ENCODE results near the gene B4GALT6.

Gene B4GALT6

DNA sequence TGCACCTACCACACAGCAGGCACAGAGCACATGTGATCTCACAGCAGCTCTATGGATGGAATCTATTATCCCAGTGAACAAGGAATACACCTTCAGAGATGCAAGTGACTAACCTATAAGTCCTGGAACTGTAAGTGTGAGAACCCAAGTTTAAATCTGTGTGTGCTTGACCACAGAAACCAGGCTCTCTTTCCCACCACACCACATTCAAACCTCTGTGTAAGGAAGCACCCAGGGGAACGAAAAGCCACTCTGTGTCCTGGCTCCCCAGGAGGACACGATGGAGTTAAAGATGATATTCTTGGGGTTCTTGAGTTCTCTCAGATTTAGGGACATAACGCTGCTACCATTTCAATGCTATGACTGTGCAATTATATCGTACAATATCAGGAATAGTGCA is 53.8 kb downstream of the B4GALT6 start:
- DNase-seq = no peak

DNA sequence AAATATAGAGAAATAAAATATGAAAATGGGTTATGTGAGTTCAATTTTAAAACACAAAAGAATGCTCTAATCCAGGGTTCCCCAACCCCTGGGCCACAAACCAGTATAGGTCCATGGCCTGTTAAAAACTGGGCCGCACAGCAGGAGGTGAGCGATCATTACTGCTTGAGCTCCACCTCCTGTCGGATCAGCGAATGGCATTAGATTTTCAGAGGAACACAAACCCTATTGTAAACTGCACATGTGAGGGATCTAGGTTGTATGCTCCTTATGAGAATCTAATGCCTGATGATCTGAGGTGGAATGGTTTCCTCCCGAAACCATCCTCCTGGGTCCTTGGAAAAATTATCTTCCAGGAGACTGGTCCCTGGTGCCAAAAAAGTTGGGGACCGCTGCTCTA is 58.0 kb downstream of the B4GALT6 start:
- no peak for DNase-seq

GRCh38 chr18:31624892-31625640 is 59.3 kb downstream of the B4GALT6 start:
- DNase-seq = no peak

DNA sequence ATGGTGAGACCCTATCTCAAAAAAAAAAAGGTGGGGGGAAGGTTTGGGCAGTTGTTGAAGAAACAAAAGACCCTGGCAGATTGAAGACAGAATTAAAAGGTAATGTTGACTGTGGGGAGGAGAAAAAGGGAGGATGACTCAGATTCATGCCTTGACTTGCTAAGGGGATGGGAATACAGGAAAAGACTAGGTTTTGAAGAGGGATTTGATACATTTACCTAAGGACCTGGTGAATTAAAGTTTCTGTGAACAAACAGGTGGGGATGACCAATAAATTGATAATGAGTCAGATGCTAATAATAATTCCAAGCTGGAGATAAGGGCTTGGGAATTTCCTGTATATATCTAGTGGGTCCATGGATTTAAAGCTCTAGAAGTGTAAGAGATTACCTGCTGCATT is 65.1 kb downstream of the B4GALT6 start:
- no peak for DNase-seq

- no peak for DNase-seq
These were observed 65.6 kb downstream of the B4GALT6 start for GRCh38 chr18:31618801-31619200.

GRCh38 chr18:31617031-31617717 is 67.2 kb downstream of the B4GALT6 start:
- DNase-seq = no peak

DNA sequence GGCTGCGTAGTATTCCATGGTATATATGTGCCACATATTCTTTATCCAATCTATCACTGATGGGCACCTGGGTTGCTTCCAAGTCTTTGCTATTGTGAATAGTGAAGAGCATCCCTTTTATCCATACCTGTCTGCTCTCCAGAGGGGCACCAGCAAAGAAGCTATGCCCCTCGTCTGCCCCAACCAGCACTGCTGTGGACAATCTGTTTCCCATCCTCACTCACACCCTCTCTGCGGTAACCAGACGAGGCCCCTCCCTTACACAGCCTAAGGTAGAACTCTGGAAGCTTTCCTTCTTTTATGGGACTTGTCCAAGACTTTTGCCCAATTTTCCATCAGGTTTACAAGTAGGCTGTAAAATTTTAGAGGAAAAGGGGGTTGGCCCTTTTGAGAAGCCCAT is 67.8 kb downstream of the B4GALT6 start:
- no peak for DNase-seq

GRCh38 chr18:31614044-31614443 is 70.3 kb downstream of the B4GALT6 start:
- DNase-seq = no peak

GRCh38 chr18:31612124-31612523 is 72.3 kb downstream of the B4GALT6 start:
- no peak for DNase-seq

DNA sequence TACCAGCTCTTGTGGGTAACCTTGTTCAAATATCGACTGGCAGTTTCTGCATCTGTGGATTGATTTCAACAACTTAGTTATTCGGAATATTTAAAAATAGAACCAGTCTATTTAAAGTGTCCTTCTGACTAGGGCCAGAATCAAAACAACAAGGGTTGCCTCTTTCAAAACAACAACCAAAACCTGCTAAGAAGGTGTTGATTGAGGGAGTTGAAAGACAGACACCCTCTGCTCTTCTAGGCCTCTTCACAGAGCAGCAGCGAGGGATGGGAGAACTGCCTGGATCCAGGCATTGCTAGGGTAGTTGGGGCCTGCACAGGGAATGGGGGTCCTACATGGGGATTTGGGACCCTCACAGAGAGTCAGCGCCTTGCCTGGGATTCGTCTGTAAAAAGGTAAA is 72.9 kb downstream of the B4GALT6 start:
- DNase-seq = no peak

DNA sequence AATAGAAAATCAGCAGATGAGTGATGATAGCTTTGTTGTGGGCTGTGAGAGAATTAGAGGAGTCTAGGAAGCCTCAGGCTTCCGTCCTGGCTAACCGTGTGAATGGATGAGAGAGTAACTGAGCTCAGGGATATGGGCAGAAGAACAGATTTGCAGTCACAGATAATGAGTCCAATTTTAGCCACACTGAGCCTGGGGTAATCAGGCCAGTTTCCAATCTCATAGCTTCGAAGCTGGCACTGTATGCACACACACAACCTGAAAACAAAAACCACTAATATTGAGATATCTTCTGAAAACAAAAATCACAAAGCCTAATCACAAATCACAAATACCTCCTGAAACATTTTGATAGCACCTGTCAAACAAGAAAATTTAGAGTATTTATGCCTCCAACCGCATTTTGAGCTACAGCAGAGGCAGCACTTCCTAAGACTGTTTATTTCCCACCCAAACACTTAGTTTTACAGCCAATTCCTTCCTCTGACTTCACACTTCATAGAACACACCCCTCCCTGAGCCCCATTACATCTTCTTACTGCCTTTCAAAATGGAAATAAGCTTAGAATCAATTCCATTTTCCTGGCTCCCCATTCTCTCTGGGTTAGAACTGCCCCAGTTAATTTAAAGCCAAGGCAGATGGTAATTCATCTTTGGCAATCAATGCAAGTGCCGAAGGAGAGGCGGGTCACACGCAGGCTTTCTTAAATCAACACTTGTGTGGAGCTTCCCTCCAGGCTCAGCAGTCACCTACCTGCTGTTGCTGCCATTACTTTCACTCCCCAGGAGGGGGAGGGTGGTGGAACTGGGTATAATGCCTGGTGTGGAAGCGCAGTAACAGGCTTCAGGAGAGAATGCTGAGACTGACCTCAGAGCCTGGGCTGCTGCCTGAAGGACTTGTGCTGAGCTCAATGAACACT is 73.8 kb downstream of the B4GALT6 start:
- no peak for DNase-seq

- DNase-seq = no peak
These were observed 74.5 kb downstream of the B4GALT6 start for GRCh38 chr18:31609886-31610285.

DNA sequence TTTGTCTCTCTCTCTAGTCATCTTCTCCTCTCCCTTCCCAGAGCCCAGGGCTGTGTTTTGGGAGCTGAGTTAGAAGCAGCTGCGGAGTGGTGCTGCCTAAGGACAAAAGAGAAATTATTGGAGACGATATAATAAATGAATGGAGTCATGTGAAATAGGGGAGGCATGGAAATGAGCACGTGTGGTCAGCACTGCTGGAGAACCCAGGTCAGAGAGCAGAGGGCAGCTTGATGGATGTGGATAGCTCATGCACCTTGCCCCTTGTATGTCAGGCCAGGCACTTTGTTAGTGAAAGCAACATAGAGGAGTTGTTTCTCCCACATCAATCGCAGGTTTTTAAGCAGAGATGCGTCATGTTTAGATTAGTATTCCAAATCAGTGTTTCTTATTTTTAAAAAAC is 77.0 kb downstream of the B4GALT6 start:
- no peak for DNase-seq

GRCh38 chr18:31606265-31606664 is 78.1 kb downstream of the B4GALT6 start:
- DNase-seq = no peak

GRCh38 chr18:31603315-31603714 is 81.1 kb downstream of the B4GALT6 start:
- DNase-seq = no peak

DNA sequence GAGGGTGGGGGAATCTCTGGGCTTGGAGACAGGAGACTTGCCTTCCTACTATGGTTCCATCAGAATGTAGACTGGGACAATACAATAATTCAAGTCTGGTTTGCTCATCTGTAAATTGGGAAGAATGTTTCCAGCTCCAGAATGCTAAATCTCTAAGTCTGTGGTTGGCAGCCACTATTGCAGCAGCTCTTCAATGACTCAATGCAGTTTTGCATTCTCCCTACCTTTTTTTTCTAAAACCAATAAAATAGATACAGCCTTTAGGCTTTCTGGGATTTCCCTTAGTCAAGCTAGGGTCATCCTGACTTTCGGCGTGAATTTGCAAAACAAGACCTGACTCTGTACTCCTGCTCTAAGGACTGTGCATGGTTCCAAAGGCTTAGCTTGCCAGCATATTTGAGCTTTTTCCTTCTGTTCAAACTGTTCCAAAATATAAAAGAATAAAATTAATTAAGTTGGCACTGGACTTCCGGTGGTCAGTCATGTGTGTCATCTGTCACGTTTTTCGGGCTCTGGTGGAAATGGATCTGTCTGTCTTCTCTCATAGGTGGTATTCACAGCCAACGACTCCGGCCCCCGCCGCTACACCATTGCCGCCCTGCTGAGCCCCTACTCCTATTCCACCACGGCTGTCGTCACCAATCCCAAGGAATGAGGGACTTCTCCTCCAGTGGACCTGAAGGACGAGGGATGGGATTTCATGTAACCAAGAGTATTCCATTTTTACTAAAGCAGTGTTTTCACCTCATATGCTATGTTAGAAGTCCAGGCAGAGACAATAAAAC is 86.2 kb downstream of the B4GALT6 start:
- no peak for DNase-seq

- no peak for DNase-seq
These were observed 88.1 kb downstream of the B4GALT6 start for GRCh38 chr18:31596081-31596872.

DNA sequence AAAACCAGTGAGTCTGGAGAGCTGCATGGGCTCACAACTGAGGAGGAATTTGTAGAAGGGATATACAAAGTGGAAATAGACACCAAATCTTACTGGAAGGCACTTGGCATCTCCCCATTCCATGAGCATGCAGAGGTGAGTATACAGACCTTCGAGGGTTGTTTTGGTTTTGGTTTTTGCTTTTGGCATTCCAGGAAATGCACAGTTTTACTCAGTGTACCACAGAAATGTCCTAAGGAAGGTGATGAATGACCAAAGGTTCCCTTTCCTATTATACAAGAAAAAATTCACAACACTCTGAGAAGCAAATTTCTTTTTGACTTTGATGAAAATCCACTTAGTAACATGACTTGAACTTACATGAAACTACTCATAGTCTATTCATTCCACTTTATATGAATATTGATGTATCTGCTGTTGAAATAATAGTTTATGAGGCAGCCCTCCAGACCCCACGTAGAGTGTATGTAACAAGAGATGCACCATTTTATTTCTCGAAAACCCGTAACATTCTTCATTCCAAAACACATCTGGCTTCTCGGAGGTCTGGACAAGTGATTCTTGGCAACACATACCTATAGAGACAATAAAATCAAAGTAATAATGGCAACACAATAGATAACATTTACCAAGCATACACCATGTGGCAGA is 89.1 kb downstream of the B4GALT6 start:
- no peak for DNase-seq

DNA sequence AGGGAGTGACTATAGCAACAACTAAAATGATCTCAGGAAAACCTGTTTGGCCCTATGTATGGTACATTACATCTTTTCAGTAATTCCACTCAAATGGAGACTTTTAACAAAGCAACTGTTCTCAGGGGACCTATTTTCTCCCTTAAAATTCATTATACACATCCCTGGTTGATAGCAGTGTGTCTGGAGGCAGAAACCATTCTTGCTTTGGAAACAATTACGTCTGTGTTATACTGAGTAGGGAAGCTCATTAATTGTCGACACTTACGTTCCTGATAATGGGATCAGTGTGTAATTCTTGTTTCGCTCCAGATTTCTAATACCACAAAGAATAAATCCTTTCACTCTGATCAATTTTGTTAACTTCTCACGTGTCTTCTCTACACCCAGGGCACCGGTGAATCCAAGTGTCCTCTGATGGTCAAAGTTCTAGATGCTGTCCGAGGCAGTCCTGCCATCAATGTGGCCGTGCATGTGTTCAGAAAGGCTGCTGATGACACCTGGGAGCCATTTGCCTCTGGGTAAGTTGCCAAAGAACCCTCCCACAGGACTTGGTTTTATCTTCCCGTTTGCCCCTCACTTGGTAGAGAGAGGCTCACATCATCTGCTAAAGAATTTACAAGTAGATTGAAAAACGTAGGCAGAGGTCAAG is 91.7 kb downstream of the B4GALT6 start:
- no peak for DNase-seq

DNA sequence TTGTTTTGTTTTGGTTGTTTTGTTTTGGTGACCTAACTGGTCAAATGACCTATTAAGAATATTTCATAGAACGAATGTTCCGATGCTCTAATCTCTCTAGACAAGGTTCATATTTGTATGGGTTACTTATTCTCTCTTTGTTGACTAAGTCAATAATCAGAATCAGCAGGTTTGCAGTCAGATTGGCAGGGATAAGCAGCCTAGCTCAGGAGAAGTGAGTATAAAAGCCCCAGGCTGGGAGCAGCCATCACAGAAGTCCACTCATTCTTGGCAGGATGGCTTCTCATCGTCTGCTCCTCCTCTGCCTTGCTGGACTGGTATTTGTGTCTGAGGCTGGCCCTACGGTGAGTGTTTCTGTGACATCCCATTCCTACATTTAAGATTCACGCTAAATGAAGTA is 92.8 kb downstream of the B4GALT6 start, which contains the start of gene TTR:
Gene TTR, plus strand, starts transcription at position 250 of the 400 bp plus-strand sequence. Its CDS starts 26 bp downstream, at position 276.
- DNase-seq = no peak

DNA sequence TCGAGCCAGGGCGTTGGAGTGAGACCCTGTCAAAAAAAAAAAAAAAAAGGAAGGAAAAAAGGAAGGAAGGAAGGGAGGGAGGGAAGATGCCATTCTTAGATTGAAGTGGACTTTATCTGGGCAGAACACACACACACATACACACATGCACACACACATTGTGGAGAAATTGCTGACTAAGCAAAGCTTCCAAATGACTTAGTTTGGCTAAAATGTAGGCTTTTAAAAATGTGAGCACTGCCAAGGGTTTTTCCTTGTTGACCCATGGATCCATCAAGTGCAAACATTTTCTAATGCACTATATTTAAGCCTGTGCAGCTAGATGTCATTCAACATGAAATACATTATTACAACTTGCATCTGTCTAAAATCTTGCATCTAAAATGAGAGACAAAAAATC is 93.3 kb downstream of the B4GALT6 start:
- DNase-seq = no peak
